ENCODE measurements around the gene LGR6.

DNA sequence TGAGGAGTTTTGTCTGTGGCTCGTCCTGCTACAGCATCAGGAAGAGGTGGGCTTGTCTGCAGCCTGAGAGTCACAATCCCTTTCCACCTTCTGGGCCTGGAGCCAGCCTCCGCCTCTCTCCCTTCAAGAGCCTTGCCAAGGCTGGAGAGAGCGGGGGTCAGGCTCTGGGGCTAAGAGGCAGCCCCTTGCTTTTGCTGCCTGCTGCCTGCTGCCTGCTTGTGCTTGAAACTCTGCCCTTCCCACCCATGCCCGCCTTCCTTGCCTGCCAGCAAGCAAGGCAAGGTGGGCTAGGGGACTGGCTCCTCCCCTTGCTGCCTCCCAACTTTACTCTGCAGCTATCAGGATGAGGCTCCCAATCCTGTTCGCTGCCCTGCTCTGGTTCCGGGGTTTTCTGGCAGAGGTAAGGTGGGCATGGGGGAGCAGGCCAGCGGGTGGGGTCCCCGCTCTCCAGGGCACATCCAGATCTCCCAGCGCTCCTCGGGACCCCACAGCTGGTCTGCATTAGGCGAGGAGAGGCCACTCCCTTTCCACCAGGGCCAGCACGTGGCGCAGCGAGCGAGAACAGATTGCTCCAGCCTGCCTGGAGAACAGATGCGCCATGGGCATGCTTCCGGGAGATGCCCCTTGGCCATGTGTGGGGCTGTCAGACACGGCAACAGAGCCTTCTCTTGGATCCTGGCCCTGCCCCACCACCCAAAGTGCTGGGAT, 25.7 kb upstream of the LGR6 start:
- TF ChIP-seq ZNF138 (tag by site-specific recombination; IDR thresholded peaks at IDR 0.05; ENCODE audit: borderline replicate concordance) (no peak), ZNF529 (tag by site-specific recombination; IDR thresholded peaks at IDR 0.05; ENCODE audit: insufficient replicate concordance) (no peak), ZNF530 (tag by site-specific recombination; IDR thresholded peaks at IDR 0.05; ENCODE audit: low read depth) (no peak), MYNN (tag by site-specific recombination; IDR thresholded peaks at IDR 0.05; ENCODE audit: borderline replicate concordance) (no peak), KLF10 (tag by site-specific recombination; IDR thresholded peaks at IDR 0.05) (no peak), ZNF624 (tag by site-specific recombination; IDR thresholded peaks at IDR 0.05) (no peak), ZSCAN16 (tag by site-specific recombination; IDR thresholded peaks at IDR 0.05) (no peak), WT1 (tag by site-specific recombination; IDR thresholded peaks at IDR 0.05) (no peak), GLI4 (tag by site-specific recombination; IDR thresholded peaks at IDR 0.05) (no peak), GLIS2 (tag by site-specific recombination; IDR thresholded peaks at IDR 0.05) (no peak)
- TF ChIP-seq, protein P1, sequence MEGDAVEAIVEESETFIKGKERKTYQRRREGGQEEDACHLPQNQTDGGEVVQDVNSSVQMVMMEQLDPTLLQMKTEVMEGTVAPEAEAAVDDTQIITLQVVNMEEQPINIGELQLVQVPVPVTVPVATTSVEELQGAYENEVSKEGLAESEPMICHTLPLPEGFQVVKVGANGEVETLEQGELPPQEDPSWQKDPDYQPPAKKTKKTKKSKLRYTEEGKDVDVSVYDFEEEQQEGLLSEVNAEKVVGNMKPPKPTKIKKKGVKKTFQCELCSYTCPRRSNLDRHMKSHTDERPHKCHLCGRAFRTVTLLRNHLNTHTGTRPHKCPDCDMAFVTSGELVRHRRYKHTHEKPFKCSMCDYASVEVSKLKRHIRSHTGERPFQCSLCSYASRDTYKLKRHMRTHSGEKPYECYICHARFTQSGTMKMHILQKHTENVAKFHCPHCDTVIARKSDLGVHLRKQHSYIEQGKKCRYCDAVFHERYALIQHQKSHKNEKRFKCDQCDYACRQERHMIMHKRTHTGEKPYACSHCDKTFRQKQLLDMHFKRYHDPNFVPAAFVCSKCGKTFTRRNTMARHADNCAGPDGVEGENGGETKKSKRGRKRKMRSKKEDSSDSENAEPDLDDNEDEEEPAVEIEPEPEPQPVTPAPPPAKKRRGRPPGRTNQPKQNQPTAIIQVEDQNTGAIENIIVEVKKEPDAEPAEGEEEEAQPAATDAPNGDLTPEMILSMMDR (tag by site-specific recombination; IDR thresholded peaks at IDR 0.05) = no peak
- TF ChIP-seq, protein P2, sequence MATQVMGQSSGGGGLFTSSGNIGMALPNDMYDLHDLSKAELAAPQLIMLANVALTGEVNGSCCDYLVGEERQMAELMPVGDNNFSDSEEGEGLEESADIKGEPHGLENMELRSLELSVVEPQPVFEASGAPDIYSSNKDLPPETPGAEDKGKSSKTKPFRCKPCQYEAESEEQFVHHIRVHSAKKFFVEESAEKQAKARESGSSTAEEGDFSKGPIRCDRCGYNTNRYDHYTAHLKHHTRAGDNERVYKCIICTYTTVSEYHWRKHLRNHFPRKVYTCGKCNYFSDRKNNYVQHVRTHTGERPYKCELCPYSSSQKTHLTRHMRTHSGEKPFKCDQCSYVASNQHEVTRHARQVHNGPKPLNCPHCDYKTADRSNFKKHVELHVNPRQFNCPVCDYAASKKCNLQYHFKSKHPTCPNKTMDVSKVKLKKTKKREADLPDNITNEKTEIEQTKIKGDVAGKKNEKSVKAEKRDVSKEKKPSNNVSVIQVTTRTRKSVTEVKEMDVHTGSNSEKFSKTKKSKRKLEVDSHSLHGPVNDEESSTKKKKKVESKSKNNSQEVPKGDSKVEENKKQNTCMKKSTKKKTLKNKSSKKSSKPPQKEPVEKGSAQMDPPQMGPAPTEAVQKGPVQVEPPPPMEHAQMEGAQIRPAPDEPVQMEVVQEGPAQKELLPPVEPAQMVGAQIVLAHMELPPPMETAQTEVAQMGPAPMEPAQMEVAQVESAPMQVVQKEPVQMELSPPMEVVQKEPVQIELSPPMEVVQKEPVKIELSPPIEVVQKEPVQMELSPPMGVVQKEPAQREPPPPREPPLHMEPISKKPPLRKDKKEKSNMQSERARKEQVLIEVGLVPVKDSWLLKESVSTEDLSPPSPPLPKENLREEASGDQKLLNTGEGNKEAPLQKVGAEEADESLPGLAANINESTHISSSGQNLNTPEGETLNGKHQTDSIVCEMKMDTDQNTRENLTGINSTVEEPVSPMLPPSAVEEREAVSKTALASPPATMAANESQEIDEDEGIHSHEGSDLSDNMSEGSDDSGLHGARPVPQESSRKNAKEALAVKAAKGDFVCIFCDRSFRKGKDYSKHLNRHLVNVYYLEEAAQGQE (tag by site-specific recombination; IDR thresholded peaks at IDR 0.05) = no peak
